Neural progenitor cell (in vitro differentiated cells): ENCODE data around the gene SLC44A5. TPM values are rescaled to one million over a fixed set of nuclear protein-coding genes. Genes with fewer than 3 reads are reported as not detected.
A peak's percentile ranks its signal among the peaks of the same experiment; 100 is the strongest.

Source experiments
- DNase-seq: peaks from one replicate; pipeline ENCODE4 v3.0.0-alpha.2; 2016; ENCODE audit warnings: low spot score
- H2AFZ ChIP-seq: fragments of 200-600 bp; sonication (generic); replicated peaks from 2 replicates; pipeline ENCODE4 v1.6.1; 2016; ENCODE audit warnings: antibody characterized with exemption
- H3F3A ChIP-seq: fragments of 200-600 bp; sonication (generic); 2 replicates; pipeline ENCODE4 v1.6.1; 2016; ENCODE audit warnings: antibody characterized with exemption, low read depth
- H3K27ac ChIP-seq: fragments of 200-600 bp; sonication (generic); 2 replicates; pipeline ENCODE4 v1.5.1; 2016; ENCODE audit warnings: mild to moderate bottlenecking
- H3K27me3 ChIP-seq: fragments of 200-600 bp; sonication (generic); 2 replicates; pipeline ENCODE4 v1.6.1; 2016; ENCODE audit warnings: mild to moderate bottlenecking, moderate library complexity
- H3K36me3 ChIP-seq: fragments of 200-600 bp; sonication (generic); 2 replicates; pipeline ENCODE4 v1.5.1; 2016
- H3K4me1 ChIP-seq: fragments of 200-600 bp; sonication (generic); 2 replicates; pipeline ENCODE4 v1.6.1; 2016; ENCODE audit warnings: mixed run types
- H3K4me2 ChIP-seq: fragments of 200-600 bp; sonication (generic); 2 replicates; pipeline ENCODE4 v1.6.1; 2016
- H3K4me3 ChIP-seq: fragments of 200-600 bp; sonication (generic); 2 replicates; pipeline ENCODE4 v1.5.1; 2016
- H3K79me2 ChIP-seq: fragments of 200-600 bp; sonication (generic); 2 replicates; pipeline ENCODE4 v1.6.1; 2016; ENCODE audit warnings: low read depth
- H3K9ac ChIP-seq: fragments of 200-600 bp; sonication (generic); 2 replicates; pipeline ENCODE4 v1.6.1; 2016
- H3K9me3 ChIP-seq: fragments of 200-600 bp; sonication (generic); 2 replicates; pipeline ENCODE4 v1.5.1; 2016; ENCODE audit warnings: low read depth
- H4K20me1 ChIP-seq: fragments of 200-600 bp; sonication (generic); 2 replicates; pipeline ENCODE4 v1.6.1; 2016; ENCODE audit warnings: low read depth
- H3K27ac Mint-ChIP-seq: 3 replicates; pipeline ENCODE4 v1.8.0; 2021; ENCODE audit warnings: mixed read lengths
- H3K27me3 Mint-ChIP-seq: 2 replicates; pipeline ENCODE4 v1.8.0; 2022; ENCODE audit warnings: low read depth, mild to moderate bottlenecking, inconsistent platforms, moderate library complexity, mixed read lengths; ENCODE audit not compliant: insufficient read depth
- H3K36me3 Mint-ChIP-seq: 3 replicates; pipeline ENCODE4 v1.8.0; 2021; ENCODE audit warnings: mixed read lengths
- H3K4me1 Mint-ChIP-seq: 3 replicates; pipeline ENCODE4 v1.8.0; 2021; ENCODE audit warnings: mixed read lengths
- H3K4me3 Mint-ChIP-seq: 3 replicates; pipeline ENCODE4 v1.8.0; 2021; ENCODE audit warnings: mild to moderate bottlenecking, moderate library complexity, mixed read lengths
- H3K9me3 Mint-ChIP-seq: 3 replicates; pipeline ENCODE4 v1.8.0; 2020; ENCODE audit warnings: mixed read lengths
- CTCF ChIP-seq: fragments of 200-600 bp; sonication (generic); IDR thresholded peaks from 2 replicates; pipeline ENCODE4 v1.5.1; 2017; ENCODE audit warnings: antibody characterized with exemption, mild to moderate bottlenecking
- EZH2 ChIP-seq: fragments of 200-600 bp; sonication (generic); IDR thresholded peaks from 2 replicates; pipeline ENCODE4 v1.6.1; 2017; ENCODE audit warnings: antibody characterized with exemption, mild to moderate bottlenecking, moderate library complexity
- EZH2phosphoT487 ChIP-seq: fragments of 200-600 bp; sonication (generic); IDR thresholded peaks from 2 replicates; pipeline ENCODE4 v1.6.1; 2017; ENCODE audit warnings: antibody characterized with exemption
- total RNA-seq: library from RNA; depleted of rRNA; stranded (reverse); fragments of >200 nt; gene quantifications from 2 replicates; pipeline ENCODE4 v1.2.3, GENCODE V29; 2015; ENCODE audit warnings: low replicate concordance

The SLC44A5 gene
- total RNA-seq, 1 donor from 2014 or later = 25.3 TPM

- Mint-ChIP-seq H3K4me1 (no peaks in the 10 kb centered on the region), H3K27ac (no peak overlapping the region), H3K27me3 (no peaks in the 10 kb centered on the region), H3K9me3 (peaks cover 4% of the 10 kb centered on the region), H3K4me3 (no peak overlapping the region), H3K36me3 (peaks cover 2% of the 10 kb centered on the region)
- H3K27ac ChIP-seq = no peak overlapping the region
- H2AFZ ChIP-seq = no peak overlapping the region
- DNase-seq = no peak
- H4K20me1 ChIP-seq = no peaks in the 10 kb centered on the region
- H3K27me3 ChIP-seq = no peaks in the 10 kb centered on the region
- no peaks in the 10 kb centered on the region for H3K9me3 ChIP-seq
- no peak for TF ChIP-seq EZH2
- TF ChIP-seq CTCF = no peak
- TF ChIP-seq EZH2phosphoT487 = no peak
- no peaks in the 10 kb centered on the region for H3F3A ChIP-seq
- H3K4me2 ChIP-seq = no peak overlapping the region
- H3K4me1 ChIP-seq = no peaks in the 10 kb centered on the region
- H3K4me3 ChIP-seq = no peak overlapping the region
- H3K9ac ChIP-seq = no peak overlapping the region
- H3K79me2 ChIP-seq = no peaks in the 10 kb centered on the region
- H3K36me3 ChIP-seq = no peaks in the 10 kb centered on the region
Observed at GRCh38 chr1:75353051-75353450, 257.9 kb downstream of the SLC44A5 start.

- Mint-ChIP-seq H3K4me1 (peaks cover 28% of the 10 kb centered on the region), H3K9me3 (peaks cover 4% of the 10 kb centered on the region), H3K36me3 (peaks cover 2% of the 10 kb centered on the region), H3K27ac (peak overlapping the region; percentile 45), H3K4me3 (no peak overlapping the region), H3K27me3 (peaks cover 3% of the 10 kb centered on the region)
- TF ChIP-seq EZH2phosphoT487 (no peak), CTCF (no peak), EZH2 (no peak)
- no peaks in the 10 kb centered on the region for H3K79me2 ChIP-seq
- no peaks in the 10 kb centered on the region for H3K9me3 ChIP-seq
- no peak overlapping the region for H2AFZ ChIP-seq
- peaks cover 18% of the 10 kb centered on the region for H3K4me1 ChIP-seq
- H3K4me3 ChIP-seq = no peak overlapping the region
- no peak overlapping the region for H3K27ac ChIP-seq
- no peak overlapping the region for H3K9ac ChIP-seq
- H4K20me1 ChIP-seq = no peaks in the 10 kb centered on the region
- no peaks in the 10 kb centered on the region for H3K27me3 ChIP-seq
- no peak overlapping the region for H3K4me2 ChIP-seq
- no peaks in the 10 kb centered on the region for H3F3A ChIP-seq
- DNase-seq = no peak
- no peaks in the 10 kb centered on the region for H3K36me3 ChIP-seq
Observed at GRCh38 chr1:75345538-75346292, 265.2 kb downstream of the SLC44A5 start.

GRCh38 chr1:75342786-75343185 is 268.1 kb downstream of the SLC44A5 start:
- Mint-ChIP-seq H3K4me1 (peaks cover 35% of the 10 kb centered on the region), H3K27me3 (peaks cover 3% of the 10 kb centered on the region), H3K27ac (peak overlapping the region; percentile 28), H3K9me3 (no peaks in the 10 kb centered on the region), H3K36me3 (no peaks in the 10 kb centered on the region), H3K4me3 (no peak overlapping the region)
- Histone ChIP-seq H3K9me3 (no peaks in the 10 kb centered on the region), H3K4me2 (peak overlapping the region; percentile 19), H3K36me3 (no peaks in the 10 kb centered on the region), H3K79me2 (no peaks in the 10 kb centered on the region), H3K27ac (no peak overlapping the region), H3K4me3 (no peak overlapping the region), H3K27me3 (no peaks in the 10 kb centered on the region), H3F3A (no peaks in the 10 kb centered on the region), H2AFZ (no peak overlapping the region), H4K20me1 (no peaks in the 10 kb centered on the region), H3K4me1 (peaks cover 18% of the 10 kb centered on the region), H3K9ac (no peak overlapping the region)
- DNase-seq = peak; percentile 15
- TF ChIP-seq EZH2phosphoT487 (no peak), EZH2 (no peak), CTCF (no peak)
